D721Med (cell line): ENCODE results near the gene NDUFA8.

Source experiments
- DNase-seq: peaks from one replicate; pipeline ENCODE4 v3.0.0; 2011; ENCODE audit warnings: low spot score; ENCODE audit not compliant: insufficient read length
- FAIRE-seq: peaks from 2 replicates; lab custom pipeline; 2011; peaks lifted over from hg19 to GRCh38; lab: Jason Lieb, UNC
- TF ChIP-seq, protein P1 (sequence below): IDR thresholded peaks from 2 replicates; pipeline ENCODE4 v1.5.1; 2012; ENCODE audit warnings: mild to moderate bottlenecking, control low read depth; ENCODE audit not compliant: insufficient read depth; ENCODE audit errors: missing control alignments

NDUFA8 gene

DNA sequence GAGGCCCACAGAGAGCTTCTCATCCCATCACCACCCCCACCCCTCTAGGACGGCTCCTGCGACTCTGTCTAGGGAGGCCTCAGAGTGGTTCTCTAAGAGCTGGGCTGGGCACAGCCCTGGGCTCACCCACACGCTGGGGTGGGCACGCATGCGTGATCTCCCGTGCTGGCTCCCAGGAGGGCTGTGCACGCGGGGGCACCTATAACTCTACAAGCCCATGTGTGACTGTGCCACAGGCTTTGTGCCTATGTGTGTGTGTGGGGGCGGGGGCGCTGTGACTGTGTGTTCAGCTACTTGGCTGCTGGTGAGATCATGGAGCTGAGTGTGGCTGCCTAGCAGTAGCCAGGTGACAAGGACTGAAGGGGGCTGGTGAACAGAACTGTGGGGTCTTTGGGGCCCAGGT is 32.2 kb downstream of the NDUFA8 start:
- DNase-seq (no peak), FAIRE-seq (no peak)
- TF ChIP-seq, protein P1, sequence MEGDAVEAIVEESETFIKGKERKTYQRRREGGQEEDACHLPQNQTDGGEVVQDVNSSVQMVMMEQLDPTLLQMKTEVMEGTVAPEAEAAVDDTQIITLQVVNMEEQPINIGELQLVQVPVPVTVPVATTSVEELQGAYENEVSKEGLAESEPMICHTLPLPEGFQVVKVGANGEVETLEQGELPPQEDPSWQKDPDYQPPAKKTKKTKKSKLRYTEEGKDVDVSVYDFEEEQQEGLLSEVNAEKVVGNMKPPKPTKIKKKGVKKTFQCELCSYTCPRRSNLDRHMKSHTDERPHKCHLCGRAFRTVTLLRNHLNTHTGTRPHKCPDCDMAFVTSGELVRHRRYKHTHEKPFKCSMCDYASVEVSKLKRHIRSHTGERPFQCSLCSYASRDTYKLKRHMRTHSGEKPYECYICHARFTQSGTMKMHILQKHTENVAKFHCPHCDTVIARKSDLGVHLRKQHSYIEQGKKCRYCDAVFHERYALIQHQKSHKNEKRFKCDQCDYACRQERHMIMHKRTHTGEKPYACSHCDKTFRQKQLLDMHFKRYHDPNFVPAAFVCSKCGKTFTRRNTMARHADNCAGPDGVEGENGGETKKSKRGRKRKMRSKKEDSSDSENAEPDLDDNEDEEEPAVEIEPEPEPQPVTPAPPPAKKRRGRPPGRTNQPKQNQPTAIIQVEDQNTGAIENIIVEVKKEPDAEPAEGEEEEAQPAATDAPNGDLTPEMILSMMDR = no peak

DNA sequence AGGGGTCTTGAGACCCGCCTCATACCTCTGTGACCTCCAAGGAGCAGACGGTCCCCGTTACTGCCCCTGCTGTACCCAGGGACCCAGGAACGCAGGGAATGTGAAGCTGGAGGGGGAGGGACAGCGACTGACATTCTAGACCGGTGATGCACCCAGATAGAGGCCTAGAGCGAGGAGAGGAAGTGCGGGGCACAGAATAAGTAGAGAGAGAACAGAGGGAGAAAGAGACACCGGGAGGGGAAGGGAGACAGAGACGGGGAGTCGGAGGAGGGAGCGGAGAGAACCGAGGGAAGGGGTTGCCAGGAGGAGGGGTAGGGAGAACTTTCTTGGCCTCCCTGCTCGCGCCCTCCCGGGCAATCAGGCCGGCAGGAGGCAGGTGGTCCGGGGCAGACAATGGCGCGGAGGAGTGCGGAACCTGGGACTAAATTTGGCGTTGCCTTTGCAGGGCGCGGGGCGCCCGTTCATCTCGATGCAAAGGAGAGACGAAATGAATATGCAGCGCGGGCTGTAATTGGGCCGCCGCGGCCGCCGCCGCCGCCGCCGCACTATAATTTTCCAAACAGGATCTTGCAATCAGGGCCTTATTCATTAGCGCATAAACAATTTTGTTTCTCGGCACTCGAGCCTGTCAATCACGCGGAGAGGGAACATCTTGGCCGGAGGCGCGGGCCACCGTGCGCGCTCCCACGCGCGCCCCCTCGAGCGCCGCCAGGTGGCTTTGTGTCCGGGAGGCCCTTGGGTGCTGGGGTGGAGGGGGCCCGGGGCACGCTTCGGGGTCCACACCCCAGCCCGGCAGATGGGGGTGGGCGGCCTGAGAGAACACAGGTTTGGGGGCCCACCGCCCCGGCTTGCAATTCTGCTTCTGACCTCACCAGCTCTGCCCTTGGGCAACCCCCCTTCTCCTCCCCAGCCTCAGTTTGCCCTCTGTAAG is 33.0 kb downstream of the NDUFA8 start:
- FAIRE-seq (no peak), DNase-seq (no peak)
- TF ChIP-seq, protein P1 = no peak

DNA sequence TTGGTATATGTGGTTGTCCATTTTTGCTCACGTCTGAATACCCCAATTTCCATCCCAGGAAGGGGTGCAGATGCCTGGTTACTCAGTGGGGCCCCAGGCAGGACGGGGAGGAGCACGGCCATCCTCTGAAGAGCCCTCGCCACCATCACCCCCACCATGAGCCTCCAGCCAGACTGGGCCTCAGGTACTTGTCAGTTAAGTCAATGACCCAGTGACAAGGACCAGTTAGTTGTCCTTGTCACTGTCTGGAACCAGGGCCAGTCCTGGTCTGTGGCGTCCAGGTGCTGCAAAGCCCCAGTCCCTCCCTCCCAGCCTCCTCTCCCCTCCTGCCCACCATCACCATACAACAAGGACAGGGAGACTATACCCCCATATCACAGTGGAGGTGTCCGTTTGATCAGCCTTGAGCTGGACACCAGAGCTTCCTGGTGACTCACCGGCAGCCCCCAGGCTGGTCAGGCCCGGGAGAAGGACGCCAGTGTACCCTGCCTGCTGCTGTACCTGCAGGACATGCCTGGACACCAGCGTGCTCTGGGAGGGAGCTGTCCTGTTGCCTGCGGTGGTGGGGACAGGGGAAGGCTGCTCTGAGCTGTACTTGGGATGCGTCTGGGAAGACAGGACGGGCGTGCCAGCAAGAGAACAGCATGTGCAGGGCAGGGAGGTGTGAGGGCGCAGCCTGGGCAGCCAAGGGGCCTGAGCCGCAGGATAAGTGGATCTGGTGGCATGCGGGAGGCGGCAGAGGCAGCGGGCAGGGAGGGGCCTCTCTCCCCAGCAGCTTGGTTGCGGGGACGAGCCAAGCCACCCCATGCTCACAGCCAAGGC is 33.9 kb downstream of the NDUFA8 start:
- TF ChIP-seq, protein P1 = no peak
- DNase-seq (no peak), FAIRE-seq (no peak)

DNA sequence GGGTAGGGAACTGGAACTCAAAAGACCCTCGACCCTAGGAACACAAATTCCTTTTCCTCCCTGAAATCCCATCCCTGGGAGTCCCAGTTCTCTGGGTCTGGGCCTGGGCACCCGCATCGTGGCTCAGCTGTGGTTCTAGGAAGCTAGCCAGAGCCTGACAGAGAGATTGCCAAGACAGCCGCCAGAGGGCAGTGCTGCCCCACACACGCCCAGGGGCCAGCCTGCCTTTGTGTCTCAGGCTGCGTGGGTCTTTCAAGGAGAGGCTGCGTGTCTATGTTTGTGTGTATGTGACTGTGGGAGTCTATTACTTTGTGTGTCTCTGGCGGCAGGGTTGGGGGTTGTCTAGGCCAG is 34.4 kb downstream of the NDUFA8 start:
- no peak for FAIRE-seq
- TF ChIP-seq, protein P1 = peak; percentile 85
- peak; percentile 94 for DNase-seq

DNA sequence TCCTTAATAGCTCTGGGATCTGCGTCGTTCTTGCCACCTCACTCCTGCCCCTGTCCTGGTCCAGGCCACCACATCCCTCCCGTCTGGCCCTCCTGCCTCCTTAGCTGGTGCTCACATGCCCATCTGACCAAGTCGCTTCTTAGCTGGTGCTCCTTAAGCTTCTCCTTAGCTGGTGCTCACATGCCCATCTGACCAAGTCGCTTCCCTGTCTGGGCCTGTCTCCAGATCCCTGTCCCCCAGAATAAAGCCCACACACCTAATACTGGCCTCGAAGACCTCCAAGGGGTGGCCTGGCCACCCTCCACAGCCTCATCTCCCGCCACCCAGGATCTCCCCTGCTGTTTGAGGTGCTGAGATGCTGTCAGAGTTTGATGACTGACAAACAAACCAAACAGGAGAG is 35.1 kb downstream of the NDUFA8 start:
- DNase-seq (no peak), FAIRE-seq (no peak)
- TF ChIP-seq, protein P1 = no peak

DNA sequence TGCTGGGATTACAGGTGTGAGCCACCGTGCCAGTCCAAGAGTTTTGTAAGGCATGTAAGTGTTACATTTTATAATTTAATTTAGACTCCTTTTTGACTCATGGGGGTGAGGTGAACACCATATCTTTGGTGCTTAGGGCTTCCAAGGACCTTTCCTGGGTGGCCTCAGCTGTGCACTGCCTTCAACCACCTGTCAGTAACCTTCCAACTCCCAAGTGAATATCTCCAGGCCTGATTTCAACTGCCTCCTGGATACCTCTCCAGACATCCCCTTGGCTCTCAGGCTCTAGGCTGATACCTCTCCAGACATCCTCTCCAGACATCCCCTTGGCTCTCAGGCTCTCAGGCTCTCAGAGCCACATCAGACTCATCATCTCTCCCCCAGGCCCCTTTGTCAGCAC is 35.5 kb downstream of the NDUFA8 start:
- no peak for FAIRE-seq
- DNase-seq = no peak
- TF ChIP-seq, protein P1 = no peak
